ENCODE results near the gene SGK2. TPM values are rescaled to one million over a fixed set of nuclear protein-coding genes. Genes with fewer than 3 reads are reported as not detected.

SGK2 gene
- total and polyA plus RNA-seq, 2 donors: 0.09 to 1.2 TPM

DNA sequence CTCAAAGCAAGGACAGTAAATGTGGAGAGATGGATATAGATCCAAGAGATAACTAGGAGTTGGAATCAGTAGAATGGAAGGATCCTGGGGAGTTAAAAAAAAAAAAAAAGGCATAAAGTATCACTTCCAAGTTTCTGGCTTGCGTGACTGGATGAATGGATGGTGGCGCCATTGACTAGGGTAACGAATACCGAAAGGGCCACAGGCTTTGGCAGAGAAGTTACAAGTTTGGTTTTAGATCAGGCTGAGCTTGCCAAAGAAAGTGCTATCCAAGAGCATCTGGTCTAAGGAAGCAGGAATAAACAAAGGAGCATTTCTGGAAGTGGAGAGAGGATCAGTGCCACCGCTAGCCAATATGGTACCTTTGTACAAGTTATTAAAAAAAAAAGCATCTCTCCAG lies 33.8 kb upstream of the SGK2 start:
- H3K27me3 ChIP-seq (ENCODE audit: control insufficient read depth in 2 of 2, insufficient read depth in 1 of 2, low read length in 1 of 2): no peaks in the 10 kb centered on the region
- H3K4me1 ChIP-seq (ENCODE audit: control insufficient read depth in 2 of 2, insufficient read depth in 2 of 2, low read length in 2 of 2): no peaks in the 10 kb centered on the region
- no peak for DNase-seq (ENCODE audit: low read depth in 6 of 9, low spot score in 9 of 9)
- no peaks in the 10 kb centered on the region for H3K9me3 ChIP-seq (ENCODE audit: control insufficient read depth in 2 of 2, insufficient read depth in 1 of 2, low read length in 1 of 2)
- H3K36me3 ChIP-seq (ENCODE audit: control insufficient read depth in 2 of 2, insufficient read depth in 2 of 2, low read length in 1 of 2): peaks cover 0 to 2% of the 10 kb centered on the region in 2 donors
- no peak overlapping the region for H3K4me3 ChIP-seq (ENCODE audit: low read length in 2 of 2)
- WGBS: 87% methylated on average over 5 of the region's 5 CpGs
- no peak overlapping the region for H3K27ac ChIP-seq (ENCODE audit: low read depth in 1 of 2, low read length in 1 of 2)

DNA sequence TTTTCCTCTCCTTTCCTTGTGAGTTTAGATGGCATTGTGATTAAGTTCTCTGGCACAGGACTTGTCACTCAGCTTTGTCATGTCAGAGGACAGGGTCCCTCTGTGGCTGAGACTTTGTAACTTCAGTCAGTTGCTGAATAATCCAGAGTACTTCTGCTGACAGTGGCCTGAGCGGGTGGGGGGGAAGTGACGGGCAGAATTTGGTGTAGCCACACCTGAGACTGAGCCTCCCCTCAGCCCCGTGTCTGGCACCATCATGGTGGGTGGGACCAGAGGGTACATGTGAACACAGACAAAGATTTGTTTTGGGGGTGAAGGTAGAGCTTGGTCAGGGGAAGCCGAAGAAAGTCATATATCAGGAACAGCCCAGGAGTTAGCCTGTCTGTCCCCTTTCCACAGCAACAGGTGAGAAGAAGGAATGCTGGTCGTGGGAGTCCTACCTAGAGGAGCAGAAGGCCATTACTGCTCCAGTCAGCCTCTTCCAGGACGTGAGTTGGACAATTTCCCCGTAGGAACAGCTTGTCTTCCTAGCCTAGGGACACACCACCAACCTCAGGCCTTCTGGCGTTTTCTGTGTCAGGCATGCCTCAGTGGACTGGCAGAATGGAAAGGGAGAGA lies 30.5 kb upstream of the SGK2 start:
- no peaks in the 10 kb centered on the region for H3K4me1 ChIP-seq (ENCODE audit: control insufficient read depth in 2 of 2, insufficient read depth in 2 of 2, low read length in 2 of 2)
- WGBS: 87% methylated on average over 8 of the region's 8 CpGs
- peaks cover 0 to 4% of the 10 kb centered on the region in 2 donors for H3K36me3 ChIP-seq (ENCODE audit: control insufficient read depth in 2 of 2, insufficient read depth in 2 of 2, low read length in 1 of 2)
- H3K9me3 ChIP-seq (ENCODE audit: control insufficient read depth in 2 of 2, insufficient read depth in 1 of 2, low read length in 1 of 2): no peaks in the 10 kb centered on the region
- no peaks in the 10 kb centered on the region for H3K27me3 ChIP-seq (ENCODE audit: control insufficient read depth in 2 of 2, insufficient read depth in 1 of 2, low read length in 1 of 2)
- DNase-seq (ENCODE audit: low read depth in 6 of 9, low spot score in 9 of 9): no peak
- H3K4me3 ChIP-seq (ENCODE audit: low read length in 2 of 2): no peak overlapping the region
- H3K27ac ChIP-seq (ENCODE audit: low read depth in 1 of 2, low read length in 1 of 2): no peak overlapping the region

DNA sequence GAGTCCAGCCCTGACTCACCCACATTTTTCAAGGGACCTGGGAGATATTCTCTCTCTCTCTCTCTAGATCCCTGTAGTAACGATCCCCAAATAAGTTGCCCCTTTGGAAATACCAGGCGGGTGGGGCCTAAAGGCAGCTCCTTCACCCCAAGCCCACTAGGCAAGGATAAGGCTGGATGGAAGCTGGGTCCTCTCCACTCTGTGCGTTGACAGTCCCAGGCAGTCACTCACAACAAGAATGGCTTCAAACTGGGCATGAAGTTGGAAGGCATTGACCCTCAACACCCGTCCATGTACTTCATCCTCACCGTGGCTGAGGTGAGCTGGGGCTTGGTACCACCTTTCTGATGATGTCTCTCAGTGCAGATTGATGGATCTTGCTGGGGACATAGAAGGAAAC lies 29.8 kb upstream of the SGK2 start:
- H3K4me3 ChIP-seq (ENCODE audit: low read length in 2 of 2): no peak overlapping the region
- H3K27me3 ChIP-seq (ENCODE audit: control insufficient read depth in 2 of 2, insufficient read depth in 1 of 2, low read length in 1 of 2): no peaks in the 10 kb centered on the region
- H3K36me3 ChIP-seq (ENCODE audit: control insufficient read depth in 2 of 2, insufficient read depth in 2 of 2, low read length in 1 of 2): peaks cover 0 to 4% of the 10 kb centered on the region in 2 donors
- H3K9me3 ChIP-seq (ENCODE audit: control insufficient read depth in 2 of 2, insufficient read depth in 1 of 2, low read length in 1 of 2): no peaks in the 10 kb centered on the region
- no peaks in the 10 kb centered on the region for H3K4me1 ChIP-seq (ENCODE audit: control insufficient read depth in 2 of 2, insufficient read depth in 2 of 2, low read length in 2 of 2)
- DNase-seq (ENCODE audit: low read depth in 6 of 9, low spot score in 9 of 9): no peak
- WGBS: 96% methylated on average over 5 of the region's 5 CpGs
- no peak overlapping the region for H3K27ac ChIP-seq (ENCODE audit: low read depth in 1 of 2, low read length in 1 of 2)

DNA sequence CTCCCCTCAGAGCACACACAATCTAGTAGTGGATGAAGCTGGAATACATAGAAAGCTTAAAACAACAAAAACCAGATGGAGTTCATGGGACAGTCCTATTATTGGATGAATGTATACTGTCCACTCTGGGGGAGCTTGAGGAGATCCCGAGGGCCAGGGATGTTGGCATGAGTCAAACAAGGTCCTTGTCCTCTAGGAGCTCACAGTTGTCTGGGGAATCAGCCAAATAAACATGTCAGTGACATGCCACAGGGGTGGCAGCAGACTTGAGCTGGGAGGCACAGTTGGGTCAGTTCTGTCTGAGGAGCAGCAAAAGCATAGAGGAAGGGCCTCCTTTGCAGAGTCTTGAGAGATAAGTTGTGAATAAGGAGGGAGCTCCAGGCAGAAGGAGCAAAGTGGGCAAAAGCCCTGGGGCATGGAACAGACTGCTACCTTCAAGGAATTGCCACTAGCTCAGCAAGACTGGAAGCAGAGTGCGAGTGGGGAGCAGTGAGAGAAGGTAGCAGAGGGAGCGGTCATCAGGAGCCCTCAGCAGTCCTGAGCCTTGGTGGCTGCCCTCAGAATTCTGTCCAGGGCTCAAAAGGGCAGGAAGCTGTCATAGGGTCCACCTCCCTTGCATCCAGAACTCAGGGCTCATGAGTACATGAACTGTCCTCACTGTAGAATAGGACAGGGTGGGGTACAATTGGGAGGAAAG lies 29.2 kb upstream of the SGK2 start:
- Histone ChIP-seq H3K27ac (ENCODE audit: low read depth in 1 of 2, low read length in 1 of 2) (no peak overlapping the region), H3K4me1 (ENCODE audit: control insufficient read depth in 2 of 2, insufficient read depth in 2 of 2, low read length in 2 of 2) (no peaks in the 10 kb centered on the region), H3K9me3 (ENCODE audit: control insufficient read depth in 2 of 2, insufficient read depth in 1 of 2, low read length in 1 of 2) (no peaks in the 10 kb centered on the region), H3K36me3 (ENCODE audit: control insufficient read depth in 2 of 2, insufficient read depth in 2 of 2, low read length in 1 of 2) (peaks cover 0 to 4% of the 10 kb centered on the region in 2 donors), H3K27me3 (ENCODE audit: control insufficient read depth in 2 of 2, insufficient read depth in 1 of 2, low read length in 1 of 2) (no peaks in the 10 kb centered on the region), H3K4me3 (ENCODE audit: low read length in 2 of 2) (no peak overlapping the region)
- 94% methylated on average over 3 of the region's 3 CpGs for WGBS
- no peak for DNase-seq (ENCODE audit: low read depth in 6 of 9, low spot score in 9 of 9)

DNA sequence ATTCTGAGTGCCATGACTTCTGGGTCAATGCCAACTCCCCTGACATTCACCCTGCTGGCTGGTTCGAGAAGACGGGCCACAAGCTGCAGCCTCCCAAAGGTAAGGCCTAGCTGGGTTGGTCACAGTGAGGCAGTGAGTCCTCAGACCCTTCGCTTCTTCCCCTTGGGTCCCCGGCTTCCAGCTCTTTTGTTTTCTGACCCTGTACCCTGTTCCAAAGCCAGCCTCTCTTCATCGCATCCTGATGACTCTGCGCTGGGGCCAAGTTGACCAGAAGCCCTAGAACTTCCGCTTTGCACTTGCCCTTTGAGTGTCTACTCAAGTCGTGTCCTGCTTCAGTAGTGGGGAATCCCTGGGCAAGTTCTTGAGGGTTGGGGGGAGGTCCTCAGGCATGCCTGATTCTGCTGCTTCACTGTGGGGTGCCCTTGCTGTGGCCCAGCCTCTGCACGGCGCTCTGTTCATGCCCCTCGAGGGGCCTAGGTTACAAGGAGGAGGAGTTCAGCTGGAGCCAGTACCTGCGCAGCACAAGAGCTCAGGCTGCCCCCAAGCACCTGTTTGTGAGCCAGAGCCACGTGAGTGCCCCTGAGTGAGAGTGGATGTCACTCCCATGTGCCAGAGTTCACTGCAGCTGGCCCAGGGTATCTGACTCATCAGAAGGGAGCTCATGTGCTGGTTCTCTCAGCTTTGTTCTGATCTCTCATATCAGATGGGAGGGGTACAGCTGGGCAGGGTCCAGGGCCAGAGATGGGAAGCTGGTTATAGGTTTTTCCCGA lies 28.3 kb upstream of the SGK2 start:
- no peak for DNase-seq (ENCODE audit: low read depth in 6 of 9, low spot score in 9 of 9)
- H3K27ac ChIP-seq (ENCODE audit: low read depth in 1 of 2, low read length in 1 of 2): no peak overlapping the region
- no peaks in the 10 kb centered on the region for H3K4me1 ChIP-seq (ENCODE audit: control insufficient read depth in 2 of 2, insufficient read depth in 2 of 2, low read length in 2 of 2)
- H3K4me3 ChIP-seq (ENCODE audit: low read length in 2 of 2): no peak overlapping the region
- H3K27me3 ChIP-seq (ENCODE audit: control insufficient read depth in 2 of 2, insufficient read depth in 1 of 2, low read length in 1 of 2): no peaks in the 10 kb centered on the region
- H3K9me3 ChIP-seq (ENCODE audit: control insufficient read depth in 2 of 2, insufficient read depth in 1 of 2, low read length in 1 of 2): no peaks in the 10 kb centered on the region
- peaks cover 0 to 4% of the 10 kb centered on the region in 2 donors for H3K36me3 ChIP-seq (ENCODE audit: control insufficient read depth in 2 of 2, insufficient read depth in 2 of 2, low read length in 1 of 2)
- 92% methylated on average over 14 of the region's 14 CpGs for WGBS

DNA sequence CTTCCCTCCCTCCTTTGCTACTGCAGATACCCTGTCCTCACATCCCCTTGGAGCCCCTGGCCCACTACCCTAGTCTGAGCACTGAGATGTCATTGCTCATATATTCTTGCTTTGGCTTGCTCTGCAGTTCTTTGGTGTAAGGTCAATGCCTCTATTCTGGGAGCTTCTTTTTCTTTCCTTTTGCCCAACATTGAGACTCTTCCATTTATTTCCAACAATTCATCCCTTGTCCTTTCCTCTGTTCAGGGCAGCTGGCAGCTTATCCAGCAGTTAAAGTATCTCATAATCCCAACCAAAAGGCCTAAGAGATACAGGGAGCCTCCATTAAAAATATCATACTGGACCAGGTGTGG lies 27.8 kb upstream of the SGK2 start:
- Histone ChIP-seq H3K36me3 (ENCODE audit: control insufficient read depth in 2 of 2, insufficient read depth in 2 of 2, low read length in 1 of 2) (peaks cover 0 to 4% of the 10 kb centered on the region in 2 donors), H3K27ac (ENCODE audit: low read depth in 1 of 2, low read length in 1 of 2) (no peak overlapping the region), H3K4me1 (ENCODE audit: control insufficient read depth in 2 of 2, insufficient read depth in 2 of 2, low read length in 2 of 2) (no peaks in the 10 kb centered on the region), H3K4me3 (ENCODE audit: low read length in 2 of 2) (no peak overlapping the region), H3K9me3 (ENCODE audit: control insufficient read depth in 2 of 2, insufficient read depth in 1 of 2, low read length in 1 of 2) (no peaks in the 10 kb centered on the region), H3K27me3 (ENCODE audit: control insufficient read depth in 2 of 2, insufficient read depth in 1 of 2, low read length in 1 of 2) (no peaks in the 10 kb centered on the region)
- DNase-seq (ENCODE audit: low read depth in 6 of 9, low spot score in 9 of 9): no peak

DNA sequence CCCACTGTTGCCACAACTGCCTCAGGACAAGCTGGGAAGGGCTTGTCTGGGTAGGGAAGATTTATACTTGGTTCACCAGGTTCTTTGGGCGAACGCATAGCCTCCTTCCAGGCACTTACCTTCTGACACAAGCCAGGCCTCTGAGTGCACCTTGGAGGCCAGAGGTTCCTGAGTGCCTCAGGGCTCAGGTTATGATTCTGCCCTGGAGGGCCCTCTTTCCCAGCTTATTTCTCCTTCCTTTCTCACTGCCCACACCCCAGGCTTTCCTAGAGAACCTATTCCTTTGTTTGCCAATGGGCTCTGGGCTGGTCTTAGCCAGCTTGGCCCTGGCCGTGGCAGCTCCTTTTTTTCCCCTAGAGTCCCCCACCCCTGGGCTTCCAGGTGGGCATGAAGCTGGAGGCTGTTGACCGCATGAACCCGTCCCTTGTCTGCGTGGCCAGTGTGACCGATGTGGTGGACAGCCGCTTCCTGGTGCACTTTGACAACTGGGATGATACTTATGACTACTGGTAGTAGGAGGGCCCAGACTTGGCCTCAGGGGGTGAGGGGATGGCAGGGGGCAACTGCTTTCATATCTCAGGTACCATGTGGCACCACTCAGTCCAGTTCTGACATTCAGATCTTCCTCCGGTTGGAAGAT lies 26.3 kb upstream of the SGK2 start:
- Histone ChIP-seq H3K4me3 (ENCODE audit: low read length in 2 of 2) (no peak overlapping the region), H3K4me1 (ENCODE audit: control insufficient read depth in 2 of 2, insufficient read depth in 2 of 2, low read length in 2 of 2) (no peaks in the 10 kb centered on the region), H3K27ac (ENCODE audit: low read depth in 1 of 2, low read length in 1 of 2) (no peak overlapping the region), H3K9me3 (ENCODE audit: control insufficient read depth in 2 of 2, insufficient read depth in 1 of 2, low read length in 1 of 2) (no peaks in the 10 kb centered on the region), H3K27me3 (ENCODE audit: control insufficient read depth in 2 of 2, insufficient read depth in 1 of 2, low read length in 1 of 2) (no peaks in the 10 kb centered on the region), H3K36me3 (ENCODE audit: control insufficient read depth in 2 of 2, insufficient read depth in 2 of 2, low read length in 1 of 2) (peaks cover 0 to 4% of the 10 kb centered on the region in 2 donors)
- WGBS: 99% methylated on average over 9 of the region's 9 CpGs
- no peak for DNase-seq (ENCODE audit: low read depth in 6 of 9, low spot score in 9 of 9)

DNA sequence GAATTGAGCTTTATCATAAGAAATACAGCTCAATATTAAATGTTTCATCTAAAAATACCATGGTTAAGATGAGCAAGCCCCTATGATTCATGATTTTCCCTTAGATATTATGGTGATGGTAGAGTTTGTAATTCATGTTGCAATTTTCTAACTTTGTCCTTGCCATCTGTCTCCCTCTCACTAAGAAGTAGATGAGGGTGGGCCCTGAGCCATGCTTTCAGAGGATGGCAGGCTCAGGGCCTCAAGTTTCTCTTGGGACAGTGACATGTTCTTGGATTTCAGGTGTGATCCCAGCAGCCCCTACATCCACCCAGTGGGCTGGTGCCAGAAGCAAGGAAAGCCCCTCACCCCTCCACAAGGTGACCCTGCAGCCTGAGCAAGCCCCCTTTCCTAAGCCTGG lies 25.8 kb upstream of the SGK2 start:
- no peak overlapping the region for H3K4me3 ChIP-seq (ENCODE audit: low read length in 2 of 2)
- H3K36me3 ChIP-seq (ENCODE audit: control insufficient read depth in 2 of 2, insufficient read depth in 2 of 2, low read length in 1 of 2): peaks cover 0 to 4% of the 10 kb centered on the region in 2 donors
- no peak for DNase-seq (ENCODE audit: low read depth in 6 of 9, low spot score in 9 of 9)
- H3K9me3 ChIP-seq (ENCODE audit: control insufficient read depth in 2 of 2, insufficient read depth in 1 of 2, low read length in 1 of 2): no peaks in the 10 kb centered on the region
- no peaks in the 10 kb centered on the region for H3K4me1 ChIP-seq (ENCODE audit: control insufficient read depth in 2 of 2, insufficient read depth in 2 of 2, low read length in 2 of 2)
- no peaks in the 10 kb centered on the region for H3K27me3 ChIP-seq (ENCODE audit: control insufficient read depth in 2 of 2, insufficient read depth in 1 of 2, low read length in 1 of 2)
- H3K27ac ChIP-seq (ENCODE audit: low read depth in 1 of 2, low read length in 1 of 2): no peak overlapping the region

DNA sequence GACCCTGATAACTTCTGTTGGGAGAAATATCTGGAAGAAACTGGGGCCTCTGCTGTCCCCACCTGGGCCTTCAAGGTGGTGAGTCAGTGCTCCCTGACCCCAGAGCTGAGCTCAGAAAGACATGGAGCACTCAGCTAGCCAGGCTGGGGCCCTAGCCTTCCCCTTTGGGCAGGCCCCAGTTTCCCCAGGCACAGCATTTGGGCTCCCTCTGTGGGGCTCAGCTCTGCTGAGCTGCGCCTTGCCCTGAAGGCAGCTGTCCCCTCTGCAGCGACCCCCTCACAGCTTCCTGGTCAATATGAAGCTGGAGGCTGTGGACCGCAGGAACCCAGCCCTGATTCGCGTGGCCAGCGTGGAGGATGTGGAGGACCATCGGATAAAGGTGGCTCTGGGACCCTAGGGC lies 24.8 kb upstream of the SGK2 start:
- DNase-seq (ENCODE audit: low read depth in 6 of 9, low spot score in 9 of 9): no peak
- WGBS: 96% methylated on average over 7 of the region's 7 CpGs
- Histone ChIP-seq H3K9me3 (ENCODE audit: control insufficient read depth in 2 of 2, insufficient read depth in 1 of 2, low read length in 1 of 2) (no peaks in the 10 kb centered on the region), H3K4me3 (ENCODE audit: low read length in 2 of 2) (no peak overlapping the region), H3K4me1 (ENCODE audit: control insufficient read depth in 2 of 2, insufficient read depth in 2 of 2, low read length in 2 of 2) (no peaks in the 10 kb centered on the region), H3K36me3 (ENCODE audit: control insufficient read depth in 2 of 2, insufficient read depth in 2 of 2, low read length in 1 of 2) (peaks cover 0 to 4% of the 10 kb centered on the region in 2 donors), H3K27ac (ENCODE audit: low read depth in 1 of 2, low read length in 1 of 2) (no peak overlapping the region), H3K27me3 (ENCODE audit: control insufficient read depth in 2 of 2, insufficient read depth in 1 of 2, low read length in 1 of 2) (no peaks in the 10 kb centered on the region)

All from thymus (tissue), 11 donors.